ENCODE results near the gene FBP1.

The FBP1 gene

GRCh38 chr9:94639061-94639998 is at the start of gene FBP1:
Gene FBP1, minus strand, starts transcription at chr9:94639518. Its CDS starts 208 bp downstream, at chr9:94639310.
- peak; percentile 24 for DNase-seq

DNA sequence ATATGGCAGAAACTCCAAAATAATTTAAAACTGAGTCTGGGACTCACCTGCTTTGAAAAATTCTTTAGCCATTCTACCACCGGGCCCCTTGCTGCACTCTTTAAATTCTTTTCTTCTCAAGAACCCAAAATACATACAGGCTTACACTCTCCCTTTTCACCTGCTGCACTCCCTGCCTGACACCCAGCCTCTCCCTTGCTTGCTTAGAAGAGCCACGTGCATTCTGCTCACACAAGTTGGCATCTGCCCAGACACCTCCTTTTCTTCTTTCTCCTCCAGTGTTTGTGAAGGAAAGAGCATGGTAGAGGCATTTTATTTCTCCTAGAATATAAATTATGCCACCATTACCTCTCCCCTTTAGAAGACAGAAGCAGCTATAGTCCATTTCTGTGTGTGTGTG is 48.1 kb upstream of the FBP1 start:
- DNase-seq, result no peak

- no peak for DNase-seq
These were observed 46.0 kb upstream of the FBP1 start for GRCh38 chr9:94685359-94685758.

- DNase-seq, result peak; percentile 37
These were observed 42.2 kb upstream of the FBP1 start for GRCh38 chr9:94681508-94681907.

- DNase-seq, result no peak
These were observed 41.3 kb upstream of the FBP1 start for GRCh38 chr9:94680621-94681020.

DNA sequence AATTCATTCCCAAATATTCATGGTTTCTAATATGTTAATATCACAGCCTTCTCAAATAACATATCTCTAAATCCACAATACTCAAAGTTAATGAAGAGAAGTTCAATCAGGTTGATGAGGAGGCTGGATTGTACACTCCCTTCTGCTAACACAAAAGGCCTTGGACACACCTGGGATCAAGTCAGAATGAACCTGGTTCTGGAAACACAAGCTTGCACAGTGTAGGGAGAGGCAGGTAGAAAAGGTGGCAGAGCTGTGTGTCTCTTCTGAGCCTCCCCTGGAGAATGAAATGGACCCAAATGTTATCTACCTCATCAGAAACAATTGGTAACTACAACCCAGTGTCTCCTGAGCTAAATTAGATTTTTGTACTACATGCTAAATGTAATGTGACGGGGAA is 40.7 kb upstream of the FBP1 start:
- DNase-seq, result no peak

DNA sequence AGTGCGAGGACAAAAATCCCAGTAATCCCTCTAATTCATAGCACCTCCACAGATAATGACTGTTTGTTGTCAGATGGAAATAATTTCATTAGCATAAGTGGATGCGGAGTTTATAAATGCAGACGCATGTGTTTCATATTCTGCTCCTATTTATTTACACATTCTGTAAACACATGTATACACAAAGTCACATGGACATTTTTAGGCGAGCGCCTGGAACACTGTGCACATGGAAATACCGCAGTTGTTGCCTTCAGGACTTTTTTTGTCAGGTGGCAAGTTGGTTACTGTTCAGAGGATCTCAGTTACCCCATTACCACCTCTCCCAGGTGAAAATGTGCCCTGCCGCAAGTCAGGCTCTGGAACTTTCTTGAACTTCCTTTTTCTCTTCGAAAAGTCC is 40.3 kb upstream of the FBP1 start:
- no peak for DNase-seq

- no peak for DNase-seq
These were observed 38.6 kb upstream of the FBP1 start for GRCh38 chr9:94677929-94678328.

- no peak for DNase-seq
These were observed 37.3 kb upstream of the FBP1 start for GRCh38 chr9:94676446-94677131.

- DNase-seq, result no peak
These were observed 35.9 kb upstream of the FBP1 start for GRCh38 chr9:94675008-94675881.

DNA sequence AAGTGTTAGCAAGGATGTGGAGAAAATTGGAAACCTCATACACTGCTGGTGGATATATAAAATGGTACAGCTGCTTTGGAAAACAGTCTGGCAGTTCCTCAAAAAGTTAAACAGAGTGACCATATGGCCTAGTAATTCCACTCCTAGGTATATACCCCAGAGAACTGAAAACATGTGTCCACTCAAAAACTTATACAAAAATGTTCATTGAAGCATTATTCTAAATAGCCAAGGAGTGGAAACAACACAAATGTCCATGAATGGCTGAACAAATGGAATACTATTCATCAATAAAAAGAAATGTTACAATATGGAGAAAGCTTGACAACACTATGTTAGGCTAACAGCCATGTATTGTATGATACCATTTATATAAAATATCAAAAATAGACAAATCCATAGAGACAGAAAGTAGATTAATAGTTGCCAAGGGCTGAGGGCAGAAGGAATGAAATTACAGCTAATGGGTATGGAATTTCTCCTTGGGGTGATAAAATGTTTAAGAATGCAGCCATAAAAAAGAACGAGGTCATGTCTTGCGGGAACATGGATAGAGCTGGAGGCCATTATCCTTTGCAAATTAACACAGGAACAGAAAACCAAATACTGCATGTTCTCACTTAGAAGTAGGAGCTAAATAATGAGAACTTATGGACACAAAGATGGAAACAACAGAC is 33.6 kb upstream of the FBP1 start:
- no peak for DNase-seq

- DNase-seq, result peak; percentile 30
These were observed 29.8 kb upstream of the FBP1 start for GRCh38 chr9:94668928-94669729.

DNA sequence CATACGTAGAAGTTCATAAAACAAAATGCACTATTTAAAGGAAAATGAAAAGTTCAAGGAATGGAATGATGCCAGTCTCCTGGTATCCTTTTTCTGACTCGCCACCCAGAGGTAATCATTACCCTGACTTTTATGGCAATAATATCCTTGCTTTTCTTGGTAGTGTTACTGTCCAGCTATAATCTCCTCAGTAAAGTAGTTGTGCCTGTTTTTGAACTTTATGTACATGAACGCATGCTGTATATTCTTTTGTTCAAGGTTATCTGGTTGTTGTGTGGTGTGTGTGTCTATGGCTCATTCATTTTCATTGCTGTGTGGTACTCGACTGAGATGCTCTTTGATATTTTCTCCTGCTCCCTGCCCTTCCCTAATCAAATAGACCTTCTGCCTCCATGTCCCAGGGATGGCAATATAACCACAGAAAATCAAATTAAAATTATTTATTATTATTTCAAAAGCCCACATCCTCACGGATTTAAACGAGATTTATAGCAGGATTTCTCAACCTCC is 29.2 kb upstream of the FBP1 start:
- no peak for DNase-seq

GRCh38 chr9:94666364-94667099 is 27.2 kb upstream of the FBP1 start:
- DNase-seq, result no peak

DNA sequence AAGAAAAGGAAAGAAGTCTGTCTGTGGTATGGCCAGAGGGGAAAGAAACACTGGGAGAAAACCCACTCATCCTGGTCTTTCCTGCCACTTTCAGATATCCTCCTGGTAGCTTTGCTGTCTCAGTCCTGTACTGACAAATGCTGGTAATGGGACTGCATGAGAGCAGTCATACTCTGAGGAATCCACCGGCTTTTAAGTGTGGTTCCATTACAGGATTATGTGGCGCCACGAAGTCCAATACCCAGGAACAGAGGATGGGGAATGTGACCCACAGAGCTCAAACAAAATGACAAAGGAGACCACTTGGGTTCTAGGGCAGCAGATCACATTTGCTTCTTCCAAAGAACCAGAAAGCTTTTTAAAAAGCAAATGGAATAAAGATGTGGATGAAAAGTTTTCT is 26.3 kb upstream of the FBP1 start:
- no peak for DNase-seq

DNA sequence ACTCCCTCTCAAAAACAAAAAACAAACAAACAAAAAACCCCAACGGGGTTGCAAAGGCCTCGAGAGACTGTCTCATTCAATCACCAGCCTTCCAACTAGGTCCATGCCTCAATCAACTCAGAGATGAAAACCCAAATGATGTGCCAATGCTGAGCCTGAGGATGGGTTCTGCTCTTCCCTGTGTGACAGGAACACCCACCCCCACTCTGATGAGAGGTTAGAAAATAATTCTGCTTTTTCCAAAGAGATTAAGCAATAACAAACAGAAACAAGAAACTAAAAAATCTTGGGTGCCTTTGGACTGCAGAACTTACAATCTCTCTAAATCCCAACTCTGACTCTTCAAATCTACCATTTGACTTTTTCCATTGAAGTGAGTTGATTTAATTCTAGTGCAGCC is 25.5 kb upstream of the FBP1 start:
- no peak for DNase-seq

- DNase-seq, result no peak
These were observed 24.3 kb upstream of the FBP1 start for GRCh38 chr9:94663640-94664039.

GRCh38 chr9:94663140-94663539 is 23.8 kb upstream of the FBP1 start:
- no peak for DNase-seq

GRCh38 chr9:94657021-94657725 is 17.9 kb upstream of the FBP1 start:
- DNase-seq, result no peak

DNA sequence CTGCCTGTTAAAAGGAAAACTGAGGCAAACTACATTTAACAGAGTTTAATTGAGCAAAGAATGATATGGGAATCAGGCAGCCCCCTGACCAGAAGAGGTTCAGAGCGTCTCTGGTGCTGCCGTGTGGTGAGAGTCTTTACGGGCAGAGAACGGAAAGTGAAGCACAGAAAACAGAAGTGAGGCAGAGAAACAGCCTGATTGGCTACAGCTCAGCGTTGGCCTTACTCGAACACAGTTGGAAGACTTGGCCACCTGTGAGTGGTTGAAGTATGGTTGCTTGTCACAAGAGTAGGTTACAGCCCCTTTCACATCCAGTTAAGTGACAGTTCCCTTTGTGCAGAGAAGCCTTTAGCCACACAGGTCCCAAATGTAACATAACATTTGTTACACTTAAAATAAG is 16.9 kb upstream of the FBP1 start:
- peak; percentile 8 for DNase-seq

All from stimulated activated CD4-positive, alpha-beta T cell treated with anti-CD3 and anti-CD28 coated beads, Interleukin-12 subunit alpha, Interleukin-12 subunit beta, amount 100 ng/mL, for 4 hours (primary cell).